Measurements from ENCODE around the gene SPACA1. TPM values are rescaled to one million over a fixed set of nuclear protein-coding genes. Genes with fewer than 3 reads are reported as not detected.

SPACA1 gene
- total and polyA plus RNA-seq, 5 experiments from 2014 or later, result not detected

GRCh38 chr6:88045521-88046136, 2.0 kb upstream of the SPACA1 start:
- no peak overlapping the region for H3K4me3 Mint-ChIP-seq
- ATAC-seq, result no peak
- H3K4me1 Mint-ChIP-seq, result no peaks in the 10 kb centered on the region
- peaks cover 0 to 8% (median 0%) of the 10 kb centered on the region in 3 donors for H3K36me3 Mint-ChIP-seq
- POLR2A ChIA-PET, result no interaction called here
- peaks cover 8 to 17% (median 13%) of the 10 kb centered on the region in 5 donors for H3K27me3 Mint-ChIP-seq
- no peak for DNase-seq
- no peak overlapping the region for H3K27ac Mint-ChIP-seq
- H3K9me3 Mint-ChIP-seq, result peaks cover 0 to 9% (median 0%) of the 10 kb centered on the region in 9 donors

GRCh38 chr6:88048578-88048977, 937 bp downstream of the SPACA1 start:
- ATAC-seq (no peak), DNase-seq (no peak)
- Mint-ChIP-seq H3K36me3 (peaks cover 0 to 8% (median 0%) of the 10 kb centered on the region in 3 donors), H3K4me3 (no peak overlapping the region), H3K9me3 (peaks cover 0 to 9% (median 0%) of the 10 kb centered on the region in 9 donors), H3K27ac (no peak overlapping the region), H3K4me1 (no peaks in the 10 kb centered on the region), H3K27me3 (peaks cover 8 to 21% (median 15%) of the 10 kb centered on the region in 5 donors)
- POLR2A ChIA-PET, result no interaction called here

GRCh38 chr6:88050140-88050818, 2.6 kb downstream of the SPACA1 start:
- peaks cover 8 to 24% (median 12%) of the 10 kb centered on the region in 5 donors for H3K27me3 Mint-ChIP-seq
- H3K27ac Mint-ChIP-seq, result no peak overlapping the region
- no peak overlapping the region for H3K4me3 Mint-ChIP-seq
- peaks cover 0 to 8% (median 0%) of the 10 kb centered on the region in 3 donors for H3K36me3 Mint-ChIP-seq
- DNase-seq (no peak), ATAC-seq (no peak)
- POLR2A ChIA-PET, result no interaction called here
- peaks cover 0 to 9% (median 0%) of the 10 kb centered on the region in 9 donors for H3K9me3 Mint-ChIP-seq
- no peaks in the 10 kb centered on the region for H3K4me1 Mint-ChIP-seq

- ATAC-seq (no peak), DNase-seq (no peak)
- Mint-ChIP-seq H3K4me1 (no peaks in the 10 kb centered on the region), H3K27ac (no peak overlapping the region), H3K27me3 (peaks cover 11 to 17% (median 16%) of the 10 kb centered on the region in 5 donors), H3K36me3 (no peaks in the 10 kb centered on the region), H3K9me3 (no peaks in the 10 kb centered on the region), H3K4me3 (no peak overlapping the region)
- POLR2A ChIA-PET, result no interaction called here
These were observed 11.6 kb downstream of the SPACA1 start for GRCh38 chr6:88059191-88059590.

GRCh38 chr6:88062376-88062775, 14.7 kb downstream of the SPACA1 start:
- Mint-ChIP-seq H3K36me3 (no peaks in the 10 kb centered on the region), H3K27me3 (peaks cover 0 to 13% (median 10%) of the 10 kb centered on the region in 5 donors), H3K27ac (no peak overlapping the region), H3K9me3 (no peaks in the 10 kb centered on the region), H3K4me3 (no peak overlapping the region), H3K4me1 (no peaks in the 10 kb centered on the region)
- POLR2A ChIA-PET, result no interaction called here
- DNase-seq, result no peak
- no peak for ATAC-seq

GRCh38 chr6:88072462-88072861, 24.8 kb downstream of the SPACA1 start:
- Mint-ChIP-seq H3K4me1 (no peaks in the 10 kb centered on the region), H3K27ac (no peak overlapping the region), H3K4me3 (no peak overlapping the region), H3K9me3 (peaks cover 0 to 30% (median 8%) of the 10 kb centered on the region in 9 donors), H3K27me3 (peaks cover 11 to 34% (median 20%) of the 10 kb centered on the region in 5 donors), H3K36me3 (peaks cover 0 to 11% (median 0%) of the 10 kb centered on the region in 3 donors)
- DNase-seq, result no peak
- ATAC-seq, result no peak
- POLR2A ChIA-PET, result no interaction called here

GRCh38 chr6:88074791-88075190, 27.1 kb downstream of the SPACA1 start:
- ATAC-seq (no peak), DNase-seq (no peak)
- H3K4me1 Mint-ChIP-seq, result no peaks in the 10 kb centered on the region
- H3K36me3 Mint-ChIP-seq, result no peaks in the 10 kb centered on the region
- POLR2A ChIA-PET, result no interaction called here
- H3K27me3 Mint-ChIP-seq, result peaks cover 6 to 32% (median 19%) of the 10 kb centered on the region in 5 donors
- no peak overlapping the region for H3K27ac Mint-ChIP-seq
- no peak overlapping the region for H3K4me3 Mint-ChIP-seq
- H3K9me3 Mint-ChIP-seq, result peaks cover 0 to 17% (median 4%) of the 10 kb centered on the region in 9 donors

- no peak overlapping the region for H3K27ac Mint-ChIP-seq
- ATAC-seq (no peak), DNase-seq (no peak)
- H3K27me3 Mint-ChIP-seq, result peaks cover 8 to 30% (median 11%) of the 10 kb centered on the region in 5 donors
- POLR2A ChIA-PET, result no interaction called here
- H3K4me3 Mint-ChIP-seq, result no peak overlapping the region
- peaks cover 0 to 4% (median 0%) of the 10 kb centered on the region in 9 donors for H3K9me3 Mint-ChIP-seq
- no peaks in the 10 kb centered on the region for H3K36me3 Mint-ChIP-seq
- H3K4me1 Mint-ChIP-seq, result no peaks in the 10 kb centered on the region
These were observed 29.7 kb downstream of the SPACA1 start for GRCh38 chr6:88077305-88077704.

- DNase-seq (no peak), ATAC-seq (no peak)
- Mint-ChIP-seq H3K36me3 (peaks cover 0 to 7% (median 0%) of the 10 kb centered on the region in 3 donors), H3K27ac (no peak overlapping the region), H3K9me3 (peaks cover 0 to 15% (median 5%) of the 10 kb centered on the region in 9 donors), H3K27me3 (peaks cover 3 to 37% (median 8%) of the 10 kb centered on the region in 5 donors), H3K4me3 (no peak overlapping the region), H3K4me1 (no peaks in the 10 kb centered on the region)
- POLR2A ChIA-PET, result no interaction called here
These were observed 39.2 kb downstream of the SPACA1 start for GRCh38 chr6:88086792-88087191.

GRCh38 chr6:88089708-88090107, 42.1 kb downstream of the SPACA1 start:
- no peaks in the 10 kb centered on the region for H3K9me3 Mint-ChIP-seq
- H3K4me1 Mint-ChIP-seq, result no peaks in the 10 kb centered on the region
- peaks cover 1 to 33% (median 9%) of the 10 kb centered on the region in 5 donors for H3K27me3 Mint-ChIP-seq
- ATAC-seq (no peak), DNase-seq (no peak)
- no peak overlapping the region for H3K27ac Mint-ChIP-seq
- H3K36me3 Mint-ChIP-seq, result no peaks in the 10 kb centered on the region
- no peak overlapping the region for H3K4me3 Mint-ChIP-seq
- POLR2A ChIA-PET, result no interaction called here

- Mint-ChIP-seq H3K27me3 (peaks cover 1 to 14% (median 5%) of the 10 kb centered on the region in 5 donors), H3K4me3 (no peak overlapping the region), H3K4me1 (no peaks in the 10 kb centered on the region), H3K36me3 (no peaks in the 10 kb centered on the region), H3K9me3 (peaks cover 0 to 5% (median 0%) of the 10 kb centered on the region in 9 donors), H3K27ac (no peak overlapping the region)
- POLR2A ChIA-PET, result no interaction called here
- DNase-seq (no peak), ATAC-seq (no peak)
These were observed 58.2 kb downstream of the SPACA1 start for GRCh38 chr6:88105741-88106340.

- Mint-ChIP-seq H3K27me3 (peaks cover 4 to 16% (median 10%) of the 10 kb centered on the region in 5 donors), H3K36me3 (no peaks in the 10 kb centered on the region), H3K27ac (no peak overlapping the region), H3K4me1 (no peaks in the 10 kb centered on the region), H3K9me3 (peaks cover 0 to 5% (median 0%) of the 10 kb centered on the region in 9 donors), H3K4me3 (no peak overlapping the region)
- POLR2A ChIA-PET, result no interaction called here
- ATAC-seq, result no peak
- DNase-seq, result no peak
These were observed 59.6 kb downstream of the SPACA1 start for GRCh38 chr6:88107241-88107640.

GRCh38 chr6:88111991-88112390, 64.3 kb downstream of the SPACA1 start:
- ATAC-seq (no peak), DNase-seq (no peak)
- H3K27ac Mint-ChIP-seq, result no peak overlapping the region
- POLR2A ChIA-PET, result no interaction called here
- peaks cover 16 to 32% (median 17%) of the 10 kb centered on the region in 5 donors for H3K27me3 Mint-ChIP-seq
- H3K4me1 Mint-ChIP-seq, result peaks cover 0 to 6% (median under 1%) of the 10 kb centered on the region in 4 donors
- peaks cover 0 to under 1% (median 0%) of the 10 kb centered on the region in 3 donors for H3K36me3 Mint-ChIP-seq
- H3K4me3 Mint-ChIP-seq, result no peak overlapping the region
- peaks cover 0 to 7% (median 0%) of the 10 kb centered on the region in 9 donors for H3K9me3 Mint-ChIP-seq
